GM21423 (cell line): ENCODE measurements around the gene MALAT1.

Experiments
- ATAC-seq: cut with Tn5 transposase; IDR thresholded peaks from one replicate; pipeline ENCODE4 v1.9.1; 2021; ENCODE audit warnings: mild to moderate bottlenecking, moderate library complexity; ENCODE audit not compliant: unreplicated experiment

Gene MALAT1

DNA sequence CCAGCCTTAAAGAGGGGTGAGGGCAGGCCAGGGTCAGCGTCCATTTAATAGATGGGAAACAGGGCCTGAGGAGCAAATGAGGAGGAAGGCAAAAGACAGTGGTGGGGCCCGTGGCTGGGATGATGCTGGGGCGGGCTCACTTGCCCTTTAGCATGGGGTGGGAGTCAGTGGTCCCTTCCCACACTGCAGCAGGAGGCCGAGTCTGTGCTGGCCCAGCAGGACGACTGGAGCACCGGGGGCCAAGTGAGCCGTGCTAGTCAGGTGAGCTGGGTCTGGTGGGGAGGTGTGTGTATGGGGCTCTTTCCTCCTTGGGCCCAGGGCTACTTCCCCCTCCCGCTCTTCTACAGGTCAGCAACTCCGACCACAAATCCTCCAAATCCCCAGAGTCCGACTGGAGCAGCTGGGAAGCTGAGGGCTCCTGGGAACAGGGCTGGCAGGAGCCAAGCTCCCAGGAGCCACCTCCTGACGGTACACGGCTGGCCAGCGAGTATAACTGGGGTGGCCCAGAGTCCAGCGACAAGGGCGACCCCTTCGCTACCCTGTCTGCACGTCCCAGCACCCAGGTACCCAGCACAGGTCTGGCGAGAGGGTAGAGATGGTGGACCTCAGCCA, 38.9 kb downstream of the MALAT1 start:
- no peak for ATAC-seq

DNA sequence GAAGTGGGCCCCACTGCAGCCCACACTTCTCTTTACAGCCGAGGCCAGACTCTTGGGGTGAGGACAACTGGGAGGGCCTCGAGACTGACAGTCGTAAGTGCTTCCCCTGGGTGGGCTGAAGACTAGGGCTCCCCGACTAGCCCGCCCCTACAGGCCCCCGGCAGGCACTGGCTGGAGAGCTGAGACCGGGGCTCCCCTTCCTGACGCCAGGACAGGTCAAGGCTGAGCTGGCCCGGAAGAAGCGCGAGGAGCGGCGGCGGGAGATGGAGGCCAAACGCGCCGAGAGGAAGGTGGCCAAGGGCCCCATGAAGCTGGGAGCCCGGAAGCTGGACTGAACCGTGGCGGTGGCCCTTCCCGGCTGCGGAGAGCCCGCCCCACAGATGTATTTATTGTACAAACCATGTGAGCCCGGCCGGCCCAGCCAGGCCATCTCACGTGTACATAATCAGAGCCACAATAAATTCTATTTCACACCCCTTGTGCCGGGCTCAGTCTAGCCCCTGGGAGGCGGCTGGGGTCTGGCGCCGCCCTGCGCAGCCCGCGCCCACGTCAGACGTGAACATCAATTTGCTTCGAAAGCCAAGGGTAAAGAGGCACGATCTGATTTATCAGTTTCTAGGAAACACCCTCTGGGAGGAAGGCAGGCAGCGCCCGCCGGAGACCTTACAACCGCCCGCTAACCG, 39.5 kb downstream of the MALAT1 start:
- no peak for ATAC-seq

DNA sequence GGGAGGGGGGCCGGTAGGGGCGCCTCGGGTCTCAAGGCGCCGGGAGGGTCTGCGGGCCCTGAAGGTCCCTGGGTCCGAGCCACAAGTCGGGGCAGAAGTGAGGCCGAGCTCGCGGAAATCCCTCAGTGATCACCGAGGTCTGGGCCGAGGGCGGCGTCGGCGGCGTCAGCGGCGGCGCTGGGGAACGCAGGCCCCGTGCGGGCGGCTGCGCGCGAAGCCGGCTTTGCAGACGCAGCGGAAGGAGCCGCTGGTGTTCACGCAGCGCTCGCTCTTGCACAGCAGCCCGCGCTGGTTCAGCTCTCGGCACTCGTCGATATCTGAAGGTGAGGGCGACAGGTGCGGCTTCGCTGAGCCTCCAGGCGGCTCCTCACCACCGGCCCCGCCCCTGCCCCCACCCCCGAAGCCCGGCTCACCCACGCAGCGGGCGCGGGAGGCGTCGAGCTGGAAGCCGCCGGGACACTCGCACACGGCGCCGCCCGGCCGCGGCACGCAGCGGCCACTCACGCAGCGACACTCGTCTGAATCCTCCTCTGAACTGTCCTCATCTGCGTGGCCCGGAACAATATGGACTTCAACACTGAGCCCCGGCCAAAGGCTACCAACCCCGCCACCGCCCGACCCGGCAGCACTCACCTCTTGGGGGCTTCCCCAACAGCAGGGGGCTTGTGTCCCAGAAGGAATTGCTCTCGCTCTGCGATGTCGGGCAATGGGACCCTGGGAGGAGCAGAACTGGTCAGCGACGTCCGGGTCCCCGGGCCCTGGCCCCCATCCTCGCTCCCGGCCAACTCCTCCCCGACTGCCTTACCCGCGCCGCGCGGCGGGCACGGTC, 40.3 kb downstream of the MALAT1 start:
- ATAC-seq = no peak

GRCh38 chr11:65539744-65540289, 41.0 kb downstream of the MALAT1 start:
- ATAC-seq = peak; percentile 52

DNA sequence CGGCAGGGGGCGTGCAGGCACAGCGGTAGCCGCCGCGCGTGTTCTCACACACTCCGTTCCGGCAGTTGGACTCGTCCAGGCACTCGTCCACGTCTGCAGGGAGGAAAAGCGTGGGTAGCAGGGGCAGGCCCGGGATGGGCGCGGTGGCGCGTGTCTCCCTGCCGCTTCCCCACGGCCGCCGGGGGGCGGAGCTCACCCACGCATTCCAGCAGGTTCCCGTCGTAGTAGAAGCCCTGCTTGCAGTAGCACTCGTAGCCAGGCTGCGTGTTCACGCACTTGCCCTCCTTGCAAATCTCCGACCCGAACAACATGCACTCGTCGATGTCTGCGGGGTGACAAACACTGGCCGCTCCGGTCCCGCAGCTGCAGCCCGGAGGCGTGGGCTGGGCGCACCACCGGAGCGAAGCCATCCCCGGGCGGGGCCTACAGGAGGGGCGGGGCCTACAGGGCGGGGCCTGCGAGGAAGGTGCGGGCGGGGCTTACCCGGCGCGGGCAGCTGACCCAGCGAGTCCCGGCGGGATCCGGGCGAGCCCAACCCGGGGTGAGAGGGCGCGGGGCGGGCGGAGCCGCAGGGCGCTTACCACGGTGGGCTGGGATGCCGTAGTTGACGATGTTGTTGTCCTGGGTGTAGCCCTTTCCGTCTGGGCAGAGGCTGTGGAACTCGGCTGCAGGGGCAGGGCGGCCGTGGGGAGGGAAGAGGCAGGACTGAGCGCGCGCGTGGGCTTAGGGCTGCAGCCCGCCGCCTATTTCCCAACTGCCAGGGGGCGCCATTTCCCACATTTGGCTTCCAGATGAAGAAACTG, 41.6 kb downstream of the MALAT1 start:
- ATAC-seq = peak; percentile 64

DNA sequence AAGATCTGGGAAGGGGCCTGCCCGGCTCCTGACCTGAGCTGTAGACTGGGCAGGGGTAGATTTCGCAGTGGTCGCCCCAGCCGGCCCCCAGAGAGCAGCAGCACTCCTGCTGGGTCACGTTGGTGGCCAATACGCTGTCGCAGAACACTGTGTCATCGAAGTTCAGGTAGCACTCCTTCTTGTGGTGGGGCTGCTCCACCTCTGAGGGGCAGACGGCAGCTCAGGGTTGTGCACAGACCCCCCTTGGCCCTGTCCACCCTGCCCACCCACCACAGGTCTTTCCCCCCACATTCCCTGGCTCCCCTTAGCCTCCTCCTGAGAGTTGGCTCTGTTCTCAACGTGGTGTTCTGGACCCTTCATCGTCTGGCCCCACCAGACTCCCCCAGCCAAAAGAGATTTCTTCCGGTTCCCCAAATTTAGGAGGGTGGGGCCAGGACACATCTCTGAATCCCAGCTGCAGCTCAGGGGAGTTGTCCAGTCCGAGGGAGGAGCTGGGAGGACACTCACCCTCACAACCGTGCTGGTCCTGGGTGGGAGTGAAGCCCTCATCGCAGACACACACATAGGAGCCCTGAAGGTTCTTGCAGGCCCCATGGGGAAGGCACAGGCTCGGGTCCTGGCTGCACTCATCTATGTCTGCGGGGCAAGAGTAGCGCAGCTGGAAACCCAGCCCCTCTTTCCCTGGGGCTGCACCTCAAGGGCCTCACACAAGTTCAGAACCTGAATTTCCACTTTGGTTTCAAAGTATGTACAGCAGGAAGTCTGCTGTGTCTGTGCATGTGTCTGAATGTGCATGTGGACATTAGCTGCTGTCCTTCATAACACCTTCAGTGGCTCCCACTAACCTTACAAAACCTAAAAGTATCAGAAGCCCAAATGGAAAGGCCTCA, 42.5 kb downstream of the MALAT1 start:
- no peak for ATAC-seq

DNA sequence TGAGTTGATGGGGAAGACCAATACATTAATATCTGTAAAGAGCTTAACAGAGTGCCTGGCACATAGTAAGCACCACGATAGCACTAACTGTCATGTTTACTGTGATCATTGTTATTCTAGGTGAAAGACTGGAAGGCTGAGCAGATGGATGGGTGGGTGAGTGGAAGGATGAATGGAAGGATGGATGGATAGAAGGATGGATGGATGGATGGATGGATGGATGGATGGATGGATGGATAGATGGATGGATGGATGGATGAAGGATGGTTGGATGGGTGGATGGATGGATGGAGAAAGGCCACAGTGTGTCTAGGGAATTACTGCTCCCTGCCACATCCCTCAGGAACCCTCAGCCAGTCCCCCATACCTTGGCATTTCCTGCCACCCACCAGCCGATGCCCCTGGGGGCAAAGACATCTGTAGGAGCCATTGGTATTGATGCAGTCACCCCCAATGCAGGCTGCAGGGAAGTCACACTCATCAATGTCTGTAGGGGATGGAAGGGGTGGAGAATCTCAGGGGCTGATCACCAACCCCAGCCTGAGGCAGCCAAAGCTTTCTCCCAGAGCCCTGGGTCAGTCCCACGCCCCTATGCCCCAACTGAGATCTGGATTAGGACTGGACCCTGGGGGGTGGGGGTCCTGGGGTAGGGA, 44.0 kb downstream of the MALAT1 start:
- ATAC-seq = no peak

DNA sequence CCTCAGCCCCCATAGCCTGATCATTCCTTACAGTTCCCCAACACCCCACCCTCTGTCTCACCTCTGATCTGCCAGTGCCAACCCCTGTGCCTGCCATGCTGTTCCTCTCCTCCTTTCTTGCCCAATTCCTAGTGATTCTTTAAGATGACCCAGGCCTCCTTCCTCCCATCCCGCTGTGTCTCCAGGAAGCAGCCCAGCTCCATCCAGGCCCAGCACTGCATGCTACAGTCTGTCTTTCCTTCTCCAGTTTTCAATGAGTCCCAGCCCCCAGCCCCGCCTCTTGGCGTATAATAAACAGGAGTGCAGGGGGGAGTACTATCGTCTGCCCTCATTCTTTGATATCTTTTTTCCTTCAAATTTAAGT, 47.0 kb downstream of the MALAT1 start:
- no peak for ATAC-seq

DNA sequence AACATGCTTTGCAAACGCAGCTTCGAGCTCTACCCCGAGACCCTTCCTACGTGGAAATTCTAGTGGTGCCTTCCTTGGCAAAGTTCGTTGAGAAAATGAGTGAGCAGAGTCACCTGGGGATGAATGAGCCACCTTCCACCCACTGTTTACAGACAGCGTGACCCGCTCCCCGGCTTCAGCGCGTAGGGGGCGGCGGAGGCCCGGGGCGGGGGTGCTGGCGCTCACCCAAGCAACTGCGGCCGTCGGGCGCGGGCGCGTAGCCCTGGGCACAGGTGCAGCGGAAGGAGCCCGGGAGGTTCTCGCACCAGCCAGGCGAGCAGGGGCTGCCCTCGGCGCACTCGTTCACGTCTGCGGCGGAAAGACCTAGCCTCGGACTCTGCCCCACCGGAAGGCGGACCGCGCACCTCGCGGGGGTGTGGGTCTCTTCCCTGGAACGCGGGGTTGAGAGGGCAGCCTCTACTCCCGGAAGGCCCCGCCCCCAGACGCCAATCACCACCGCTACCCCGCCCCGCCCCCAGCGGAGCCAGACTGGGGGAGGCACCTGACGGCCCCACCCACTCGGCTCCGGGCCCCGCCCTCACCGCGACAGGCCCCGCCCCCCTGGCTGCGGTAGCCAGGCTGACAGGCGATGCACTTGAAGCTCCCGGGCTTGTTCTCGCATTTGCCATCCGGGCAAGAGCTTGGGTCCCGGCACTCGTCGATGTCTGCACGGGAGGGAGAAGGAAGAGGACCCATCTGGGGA, 47.5 kb downstream of the MALAT1 start:
- ATAC-seq = peak; percentile 73

GRCh38 chr11:65547446-65548125, 48.7 kb downstream of the MALAT1 start:
- no peak for ATAC-seq

- ATAC-seq = no peak
Measured at GRCh38 chr11:65548395-65548794, 49.5 kb downstream of the MALAT1 start.

GRCh38 chr11:65549096-65549495, 50.3 kb downstream of the MALAT1 start:
- ATAC-seq = no peak

- ATAC-seq = no peak
Measured at GRCh38 chr11:65551572-65552387, 52.9 kb downstream of the MALAT1 start.

DNA sequence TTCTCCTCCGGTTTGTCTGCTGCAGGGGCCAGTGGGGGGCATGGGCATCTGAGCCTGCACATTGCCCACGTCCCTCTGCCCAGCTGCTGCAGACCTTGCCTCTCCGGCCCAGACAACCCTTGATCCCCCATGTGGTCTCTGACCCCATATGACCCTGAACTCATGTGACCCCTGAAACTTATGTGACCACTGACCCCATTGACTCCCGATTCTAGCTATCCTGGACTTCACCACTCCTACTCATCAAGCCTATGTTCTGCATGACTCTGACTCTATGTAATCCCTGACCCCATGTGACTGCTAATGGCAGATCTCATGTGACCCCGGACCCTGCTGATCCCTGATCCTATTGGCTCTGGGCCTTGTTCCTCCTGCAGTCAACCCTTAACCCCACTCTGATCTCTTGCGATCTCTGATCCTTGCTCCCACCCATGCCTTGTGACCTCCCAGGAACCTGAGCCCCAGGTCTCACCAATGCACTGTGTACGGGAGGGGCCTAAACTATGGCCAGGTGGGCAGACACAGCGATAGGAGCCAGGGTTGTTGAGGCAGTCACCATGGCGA, 53.6 kb downstream of the MALAT1 start:
- ATAC-seq = no peak

DNA sequence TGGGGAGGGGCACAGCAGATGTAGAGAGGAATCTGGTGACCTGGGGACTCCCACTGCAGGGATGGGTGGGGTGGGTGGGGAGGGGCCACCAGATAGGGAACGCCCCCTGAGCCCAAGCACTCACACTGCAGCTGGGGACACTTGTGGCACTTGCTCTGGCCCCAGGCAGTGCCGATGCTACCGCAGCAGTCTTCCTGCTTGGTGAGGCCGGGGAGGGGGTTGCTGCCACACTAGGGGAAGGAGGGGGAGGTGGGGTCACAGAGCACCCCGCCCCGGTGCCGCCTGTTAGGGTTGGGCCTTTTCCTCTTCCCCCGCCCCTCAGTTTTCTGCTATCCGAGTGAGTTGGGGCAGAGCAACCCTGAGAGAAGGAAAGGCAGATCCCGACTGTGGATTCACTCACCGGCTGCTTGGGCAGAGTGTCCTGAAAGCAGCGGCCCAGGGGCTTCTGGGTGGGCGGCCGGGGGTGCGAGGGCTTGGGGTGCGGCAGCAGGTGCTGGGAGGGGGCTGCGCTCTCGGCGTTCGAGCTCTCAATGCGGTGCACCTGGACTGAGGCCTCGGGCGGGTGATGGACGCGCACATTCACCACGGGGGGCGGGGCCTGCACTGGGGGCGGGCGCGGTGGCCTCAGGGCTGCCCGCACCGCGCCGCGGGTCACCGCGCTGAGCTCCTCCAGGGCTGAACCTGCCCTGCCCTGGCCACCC, 54.6 kb downstream of the MALAT1 start:
- ATAC-seq = no peak

GRCh38 chr11:65554057-65554818, 55.4 kb downstream of the MALAT1 start:
- ATAC-seq = no peak
